ENCODE data around the gene RIC8B. TPM values are rescaled to one million over a fixed set of nuclear protein-coding genes. Genes with fewer than 3 reads are reported as not detected.

RIC8B gene
- total and polyA plus RNA-seq, 2 of the 13 experiments (the other 11 are each of a cell fraction or from before 2014, with no cell fraction given), result 5.1 to 7.5 TPM

DNA sequence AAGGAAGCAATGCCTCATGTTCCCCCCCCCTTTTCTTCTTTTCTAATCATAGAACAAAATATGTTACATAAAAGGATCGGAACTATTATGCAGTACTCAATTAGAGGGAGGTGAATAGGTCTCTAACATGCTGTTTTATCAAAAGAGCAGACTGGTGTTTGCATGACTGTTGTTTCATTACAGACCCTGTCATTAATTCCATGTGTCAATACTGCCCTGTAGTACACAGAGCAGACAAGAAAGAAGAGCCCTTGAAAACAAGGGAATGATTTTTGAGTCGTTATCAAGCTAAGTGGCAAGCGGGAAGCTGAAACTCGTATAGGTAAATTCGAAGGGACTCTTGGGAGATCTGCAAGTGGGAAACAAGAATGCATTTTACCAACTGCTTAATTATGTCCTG is 104.3 kb downstream of the RIC8B start:
- H3K36me3 ChIP-seq (replicated peaks in 1 of 2; ENCODE audit: control insufficient read depth in 1 of 2, insufficient read depth in 2 of 2, low read length in 2 of 2), result peaks cover 8 to 20% of the 10 kb centered on the region in 2 experiments; a peak in 3 of 5 replicates
- no TSS peak for BruUV-seq (replicated peaks)
- DNase-seq (ENCODE audit: low spot score), result no peak
- H4K20me1 ChIP-seq (ENCODE audit: insufficient read depth, low read length), result no peaks in the 10 kb centered on the region
- CTCF ChIA-PET (ENCODE audit: low intra/inter-chr PET ratio, low total read pairs), result no interaction called here
- no peak overlapping the region for H3K9ac ChIP-seq (ENCODE audit: insufficient read depth, low read depth, low read length)
- no peak overlapping the region for H3K4me3 ChIP-seq (replicated peaks in 1 of 3; ENCODE audit: insufficient read depth in 1 of 3, low read depth in 2 of 3, low read length in 3 of 3)
- H3K4me2 ChIP-seq (ENCODE audit: low read depth, low read length), result no peak overlapping the region
- no peaks in the 10 kb centered on the region for H3K27me3 ChIP-seq (ENCODE audit: control insufficient read depth in 1 of 2, insufficient read depth in 2 of 2, low read length in 2 of 2)
- no peaks in the 10 kb centered on the region for H3K79me2 ChIP-seq (ENCODE audit: insufficient read depth, low read length)
- no peak overlapping the region for H3K27ac ChIP-seq (ENCODE audit: extremely low read length, insufficient read depth, low read length)
- no peak for ATAC-seq
- in situ Hi-C loops (cut with HindIII; ENCODE audit: extremely low pct_ligation_motif_present, low pct_unique_long_range_greater_than_20kb), result no loop called here
- POLR2A ChIA-PET, result no interaction called here
- peaks cover 8% of the 10 kb centered on the region for H3K4me1 ChIP-seq (ENCODE audit: insufficient read depth, low read length)
- intact Hi-C loops (cut with micrococcal nuclease; ENCODE audit: unreplicated experiment), result no loop called here
- no peaks in the 10 kb centered on the region for H3K9me3 ChIP-seq (ENCODE audit: low read length)
- 97% methylated on average over 5 of the region's 5 CpGs for WGBS (ENCODE audit: low lambda C conversion rate)
- H2AFZ ChIP-seq (ENCODE audit: low read length), result no peak overlapping the region
- no peak for TF ChIP-seq MAFG (CRISPR knock-in tag; IDR thresholded peaks at IDR 0.05)
- no peak for TF ChIP-seq XRCC5 (optimal IDR thresholded peaks at IDR 0.05; ENCODE audit: low read length)
- TF ChIP-seq, protein P1, sequence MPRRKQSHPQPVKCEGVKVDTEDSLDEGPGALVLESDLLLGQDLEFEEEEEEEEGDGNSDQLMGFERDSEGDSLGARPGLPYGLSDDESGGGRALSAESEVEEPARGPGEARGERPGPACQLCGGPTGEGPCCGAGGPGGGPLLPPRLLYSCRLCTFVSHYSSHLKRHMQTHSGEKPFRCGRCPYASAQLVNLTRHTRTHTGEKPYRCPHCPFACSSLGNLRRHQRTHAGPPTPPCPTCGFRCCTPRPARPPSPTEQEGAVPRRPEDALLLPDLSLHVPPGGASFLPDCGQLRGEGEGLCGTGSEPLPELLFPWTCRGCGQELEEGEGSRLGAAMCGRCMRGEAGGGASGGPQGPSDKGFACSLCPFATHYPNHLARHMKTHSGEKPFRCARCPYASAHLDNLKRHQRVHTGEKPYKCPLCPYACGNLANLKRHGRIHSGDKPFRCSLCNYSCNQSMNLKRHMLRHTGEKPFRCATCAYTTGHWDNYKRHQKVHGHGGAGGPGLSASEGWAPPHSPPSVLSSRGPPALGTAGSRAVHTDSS (CRISPR knock-in tag; conservative IDR thresholded peaks at IDR 0.05), result no peak
- no peak for TF ChIP-seq ZFP1 (CRISPR knock-in tag; IDR thresholded peaks at IDR 0.05)
- no peak for TF ChIP-seq ZFX (CRISPR knock-in tag; IDR thresholded peaks at IDR 0.05; ENCODE audit: low read depth)
- no peak for TF ChIP-seq NBN (conservative IDR thresholded peaks at IDR 0.05)
- FAIRE-seq, result no peak

DNA sequence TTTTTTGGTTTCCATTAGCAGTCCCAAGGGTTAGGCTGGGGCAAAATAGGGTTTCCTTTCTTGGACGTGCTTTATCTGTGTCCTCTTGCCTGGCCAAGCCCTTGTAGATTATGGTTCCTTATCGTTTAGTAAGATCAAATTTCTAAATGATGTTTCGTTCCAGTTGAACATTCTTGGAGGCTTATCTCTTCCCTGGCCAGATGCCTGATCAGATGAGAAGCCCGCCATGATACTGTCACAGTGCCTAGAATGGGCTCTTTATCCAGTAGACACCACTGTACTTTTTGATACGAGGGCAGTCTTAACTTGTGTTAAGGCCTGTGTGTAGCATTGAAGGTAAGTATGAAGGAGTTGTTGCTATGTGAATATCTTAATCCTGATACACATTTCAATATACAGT is 105.1 kb downstream of the RIC8B start:
- DNase-seq (ENCODE audit: low spot score) (no peak), ATAC-seq (no peak), FAIRE-seq (no peak)
- Histone ChIP-seq H3K4me3 (replicated peaks in 1 of 3; ENCODE audit: insufficient read depth in 1 of 3, low read depth in 2 of 3, low read length in 3 of 3) (no peak overlapping the region), H3K4me1 (ENCODE audit: insufficient read depth, low read length) (peaks cover 8% of the 10 kb centered on the region), H3K9ac (ENCODE audit: insufficient read depth, low read depth, low read length) (no peak overlapping the region), H3K79me2 (ENCODE audit: insufficient read depth, low read length) (no peaks in the 10 kb centered on the region), H3K36me3 (replicated peaks in 1 of 2; ENCODE audit: control insufficient read depth in 1 of 2, insufficient read depth in 2 of 2, low read length in 2 of 2) (peaks cover 8 to 19% of the 10 kb centered on the region in 2 experiments; a peak in 3 of 5 replicates), H2AFZ (ENCODE audit: low read length) (no peak overlapping the region), H3K4me2 (ENCODE audit: low read depth, low read length) (no peak overlapping the region), H4K20me1 (ENCODE audit: insufficient read depth, low read length) (no peaks in the 10 kb centered on the region), H3K27me3 (ENCODE audit: control insufficient read depth in 1 of 2, insufficient read depth in 2 of 2, low read length in 2 of 2) (no peaks in the 10 kb centered on the region), H3K9me3 (ENCODE audit: low read length) (no peaks in the 10 kb centered on the region), H3K27ac (ENCODE audit: extremely low read length, insufficient read depth, low read length) (no peak overlapping the region)
- in situ Hi-C loops (cut with HindIII; ENCODE audit: extremely low pct_ligation_motif_present, low pct_unique_long_range_greater_than_20kb), result no loop called here
- TF ChIP-seq ZNF430 (CRISPR knock-in tag; IDR thresholded peaks at IDR 0.05) (no peak), RORA (CRISPR knock-in tag; IDR thresholded peaks at IDR 0.05) (no peak), HNRNPH1 (optimal IDR thresholded peaks at IDR 0.05; ENCODE audit: low read depth, low read length) (no peak)
- TF ChIP-seq, protein P2, sequence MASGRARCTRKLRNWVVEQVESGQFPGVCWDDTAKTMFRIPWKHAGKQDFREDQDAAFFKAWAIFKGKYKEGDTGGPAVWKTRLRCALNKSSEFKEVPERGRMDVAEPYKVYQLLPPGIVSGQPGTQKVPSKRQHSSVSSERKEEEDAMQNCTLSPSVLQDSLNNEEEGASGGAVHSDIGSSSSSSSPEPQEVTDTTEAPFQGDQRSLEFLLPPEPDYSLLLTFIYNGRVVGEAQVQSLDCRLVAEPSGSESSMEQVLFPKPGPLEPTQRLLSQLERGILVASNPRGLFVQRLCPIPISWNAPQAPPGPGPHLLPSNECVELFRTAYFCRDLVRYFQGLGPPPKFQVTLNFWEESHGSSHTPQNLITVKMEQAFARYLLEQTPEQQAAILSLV (CRISPR knock-in tag; IDR thresholded peaks at IDR 0.05; ENCODE audit: borderline replicate concordance), result no peak
- intact Hi-C loops (cut with micrococcal nuclease; ENCODE audit: unreplicated experiment), result no loop called here
- WGBS (ENCODE audit: low lambda C conversion rate), result 94% methylated on average over 5 of the region's 5 CpGs
- ChIA-PET CTCF (ENCODE audit: low intra/inter-chr PET ratio, low total read pairs) (no interaction called here), POLR2A (no interaction called here)
- BruUV-seq (replicated peaks), result no TSS peak

All from HepG2 (cell line).